22Rv1 (cell line): ENCODE measurements around the gene NOD1.
"Not testable (repeated sequence)": the region's sequence is repeated elsewhere in the genome, so short reads cannot be mapped to it uniquely, and the experiment has no call there.

Source experiments
- H3K27ac ChIP-seq: fragments of 450-650 bp; 2 replicates; pipeline ENCODE4 v1.5.1; 2017
- ZFX ChIP-seq: fragments of 450-650 bp; IDR thresholded peaks from 2 replicates; pipeline ENCODE4 v1.6.1; 2017; ENCODE audit warnings: antibody characterized with exemption, borderline replicate concordance
- TF ChIP-seq, protein P1 (sequence below): fragments of 450-650 bp; IDR thresholded peaks from 2 replicates; pipeline ENCODE4 v1.5.1; 2017; ENCODE audit warnings: mild to moderate bottlenecking

Gene NOD1

GRCh38 chr7:30510124-30511075 is 31.8 kb upstream of the NOD1 start:
- no peak for TF ChIP-seq ZFX
- TF ChIP-seq, protein P1, sequence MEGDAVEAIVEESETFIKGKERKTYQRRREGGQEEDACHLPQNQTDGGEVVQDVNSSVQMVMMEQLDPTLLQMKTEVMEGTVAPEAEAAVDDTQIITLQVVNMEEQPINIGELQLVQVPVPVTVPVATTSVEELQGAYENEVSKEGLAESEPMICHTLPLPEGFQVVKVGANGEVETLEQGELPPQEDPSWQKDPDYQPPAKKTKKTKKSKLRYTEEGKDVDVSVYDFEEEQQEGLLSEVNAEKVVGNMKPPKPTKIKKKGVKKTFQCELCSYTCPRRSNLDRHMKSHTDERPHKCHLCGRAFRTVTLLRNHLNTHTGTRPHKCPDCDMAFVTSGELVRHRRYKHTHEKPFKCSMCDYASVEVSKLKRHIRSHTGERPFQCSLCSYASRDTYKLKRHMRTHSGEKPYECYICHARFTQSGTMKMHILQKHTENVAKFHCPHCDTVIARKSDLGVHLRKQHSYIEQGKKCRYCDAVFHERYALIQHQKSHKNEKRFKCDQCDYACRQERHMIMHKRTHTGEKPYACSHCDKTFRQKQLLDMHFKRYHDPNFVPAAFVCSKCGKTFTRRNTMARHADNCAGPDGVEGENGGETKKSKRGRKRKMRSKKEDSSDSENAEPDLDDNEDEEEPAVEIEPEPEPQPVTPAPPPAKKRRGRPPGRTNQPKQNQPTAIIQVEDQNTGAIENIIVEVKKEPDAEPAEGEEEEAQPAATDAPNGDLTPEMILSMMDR = peak; percentile 89
- no peak overlapping the region for H3K27ac ChIP-seq

DNA sequence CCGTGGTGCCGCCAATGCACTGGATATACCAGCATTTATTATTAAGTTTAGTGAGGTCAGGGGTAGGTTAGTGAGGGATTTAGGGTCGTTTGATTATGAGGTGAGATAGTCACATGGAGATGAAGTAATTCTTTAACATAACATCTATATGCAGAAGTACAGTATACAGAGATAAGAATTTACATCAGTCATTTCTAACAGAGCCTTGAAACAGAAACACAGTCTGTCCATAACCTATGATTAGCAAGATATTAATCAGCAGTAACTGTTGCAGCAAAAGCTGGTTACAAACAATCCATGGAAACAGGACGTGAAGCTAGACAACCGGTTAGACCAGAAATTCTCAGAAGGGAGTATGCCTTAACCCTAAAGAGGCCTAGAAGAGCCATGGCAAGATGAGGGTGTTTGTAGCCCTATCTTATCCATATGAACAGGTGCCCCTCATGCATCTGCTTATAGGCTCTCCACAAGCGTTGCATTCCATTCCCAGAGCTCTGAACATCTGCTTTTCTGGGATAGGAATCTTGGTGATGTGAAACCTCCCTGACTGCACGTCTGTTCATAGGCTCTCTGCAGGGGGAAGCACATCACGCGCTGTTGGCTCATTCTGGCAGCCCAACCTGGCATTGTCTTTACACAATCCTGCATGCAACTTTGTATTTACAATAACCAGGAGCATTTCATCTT is 30.7 kb upstream of the NOD1 start:
- H3K27ac ChIP-seq = not testable (repeated sequence)

DNA sequence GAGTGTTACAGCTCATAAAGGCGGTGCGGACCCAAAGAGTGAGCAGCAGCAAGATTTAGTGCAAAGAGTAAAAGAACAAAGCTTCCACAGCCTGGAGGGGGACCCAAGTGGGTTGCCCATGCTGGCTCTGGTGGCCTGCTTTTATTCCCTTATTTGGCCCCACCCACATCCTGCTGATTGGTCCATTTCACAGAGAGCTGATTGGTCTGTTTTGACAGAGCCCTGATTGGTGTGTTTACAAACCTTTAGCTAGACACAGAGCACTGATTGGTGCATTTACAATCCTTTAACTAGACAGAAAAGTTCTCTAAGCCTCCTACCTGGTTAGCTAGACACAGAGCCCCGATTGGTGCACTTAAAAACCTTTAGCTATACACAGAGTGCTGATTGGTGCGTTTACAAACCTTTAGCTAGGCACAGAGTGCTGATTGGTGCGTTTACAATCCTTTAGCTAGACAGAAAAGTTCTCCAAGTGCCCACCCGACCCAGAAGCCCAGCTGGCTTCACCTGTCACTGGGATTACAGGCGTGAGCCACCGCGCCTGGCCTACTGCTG is 28.8 kb upstream of the NOD1 start:
- not testable (repeated sequence) for H3K27ac ChIP-seq

DNA sequence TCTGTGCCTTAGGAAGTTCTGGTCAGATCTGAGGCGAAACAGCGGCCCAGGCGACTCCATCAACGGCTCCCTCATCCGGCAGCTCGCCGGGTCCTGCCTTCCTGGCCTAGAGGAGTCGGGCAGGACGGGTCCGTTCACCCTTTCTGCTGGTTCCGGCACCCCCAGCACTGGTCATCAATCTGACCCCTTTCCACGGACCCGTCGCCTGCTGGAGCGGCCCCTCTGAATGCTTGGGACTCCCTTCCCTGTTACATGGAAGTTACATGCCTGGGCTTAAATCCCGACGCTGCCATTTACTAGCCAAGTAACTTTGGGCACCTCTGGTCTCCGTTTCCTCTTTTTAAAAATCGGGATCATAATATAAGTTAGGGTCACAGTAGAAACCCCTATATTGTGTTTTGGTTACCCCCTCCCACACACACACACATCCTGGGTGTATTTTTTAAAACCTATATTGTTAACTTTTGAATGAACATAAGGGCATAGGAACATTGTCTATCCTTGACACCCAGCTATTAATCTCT is 26.7 kb upstream of the NOD1 start:
- TF ChIP-seq, protein P1 = no peak
- TF ChIP-seq ZFX = no peak
- peak overlapping the region; percentile 73 for H3K27ac ChIP-seq

- H3K27ac ChIP-seq = peak within 1 kb of the TSS; percentile 73
- TF ChIP-seq ZFX = no peak
Observed at GRCh38 chr7:30504301-30505173, 26.0 kb upstream of the NOD1 start, which contains the start of gene GGCT. TSS of gene GGCT (minus strand) at chr7:30504829. CDS start at chr7:30504709, 120 bp downstream.

DNA sequence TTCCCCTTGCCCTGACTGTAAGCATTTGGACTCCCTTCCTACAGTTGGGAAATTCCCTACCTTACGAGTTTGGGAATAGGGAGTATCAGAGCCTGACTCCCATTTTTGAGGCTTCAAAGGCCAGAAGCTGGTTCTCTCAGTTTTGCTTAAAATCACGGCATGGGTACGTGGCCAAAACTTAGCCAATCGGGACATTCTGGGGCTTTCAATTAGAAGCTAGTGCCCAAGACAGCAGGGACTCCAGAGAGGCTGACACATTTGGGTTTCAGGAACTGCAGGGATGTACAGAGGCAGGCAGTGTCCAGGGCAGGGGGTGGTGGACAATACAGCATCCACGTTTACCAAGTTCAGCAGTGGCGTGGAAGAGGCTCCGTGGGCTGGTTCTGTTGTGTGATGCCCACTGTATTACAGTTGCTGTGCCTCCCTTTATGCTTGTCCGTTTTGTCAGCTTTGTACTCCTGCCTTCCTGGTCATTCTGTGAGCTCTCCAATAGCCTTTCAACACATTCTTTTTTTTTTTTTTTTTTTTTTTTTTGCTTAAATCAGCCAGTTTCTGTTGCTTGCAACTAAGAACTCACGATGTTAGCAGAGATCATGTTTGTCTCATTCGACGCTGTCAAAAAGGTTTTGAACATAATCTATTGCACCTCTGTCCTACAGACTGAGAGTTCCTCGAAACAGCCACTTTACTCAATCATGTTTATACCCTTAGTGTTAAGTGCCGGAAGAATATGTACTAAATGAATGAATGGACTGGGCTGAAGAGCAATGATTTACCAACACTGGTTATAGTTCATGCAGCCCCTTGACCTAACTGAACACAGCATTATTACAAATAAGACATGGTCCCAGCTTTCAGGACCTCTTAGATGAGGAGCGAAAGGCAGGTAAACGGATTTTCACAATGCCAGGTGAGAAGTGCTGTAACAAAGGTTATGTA is 25.0 kb upstream of the NOD1 start:
- TF ChIP-seq, protein P1 = no peak
- peak overlapping the region; percentile 73 for H3K27ac ChIP-seq

GRCh38 chr7:30502470-30503251 is 24.1 kb upstream of the NOD1 start:
- no peak overlapping the region; the same call in 1 of the 2 replicates for H3K27ac ChIP-seq
- TF ChIP-seq, protein P1 = no peak
- TF ChIP-seq ZFX = no peak
